ENCODE measurements around the gene IFT22.
"Not testable (repeated sequence)": the region's sequence is repeated elsewhere in the genome, so short reads cannot be mapped to it uniquely, and the experiment has no call there.

DNA sequence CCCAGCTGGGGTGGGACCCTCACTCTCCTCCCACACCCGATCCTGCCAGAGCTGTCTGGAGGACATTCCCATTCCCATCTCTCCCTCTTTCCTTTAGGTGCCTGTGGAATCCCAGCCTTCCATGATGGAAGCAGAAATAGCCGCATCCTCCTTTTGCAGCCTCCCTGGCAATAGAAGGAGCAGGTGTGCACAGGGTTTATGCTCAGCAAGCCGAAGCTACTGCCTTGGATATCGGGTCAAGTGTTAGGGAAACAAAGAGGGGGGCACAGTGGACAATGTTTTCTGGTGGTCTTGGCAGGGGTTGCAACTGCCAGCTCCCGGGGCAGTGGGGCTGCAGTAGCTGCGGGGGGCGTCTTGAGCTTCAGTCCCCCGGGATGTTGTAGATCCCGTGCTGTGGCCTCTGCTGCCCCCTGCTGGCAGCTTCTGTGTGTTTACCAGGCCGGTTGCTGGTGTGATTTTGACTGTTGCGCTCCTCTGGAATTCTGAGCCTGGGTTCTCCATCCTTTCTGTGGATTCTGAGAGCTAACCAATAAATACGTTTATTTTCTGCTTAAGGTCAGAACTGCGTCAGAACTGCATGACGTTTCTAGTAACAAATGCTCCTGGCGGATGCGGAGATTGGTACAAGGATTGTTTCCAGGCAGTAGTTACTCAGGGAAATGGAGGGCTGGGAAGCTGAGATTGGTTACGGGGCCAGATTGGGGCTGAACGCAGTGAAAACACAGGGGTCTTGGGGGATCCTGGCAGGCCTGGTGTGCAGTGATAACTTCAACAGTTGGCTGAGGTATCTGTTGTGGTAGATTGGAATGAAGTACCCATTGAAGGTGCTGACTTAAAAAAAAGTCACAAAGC lies 31.2 kb downstream of the IFT22 start:
- TF ChIP-seq POLR2AphosphoS5 (IDR thresholded peaks at IDR 0.05; ENCODE audit: insufficient read depth in 1 of 2, low read depth in 1 of 2); POLR2A (IDR thresholded peaks at IDR 0.05): not testable (repeated sequence)
